GM19099 (cell line): ENCODE measurements around the gene CSMD2.

Experiments used
- POLR2A ChIP-seq: IDR thresholded peaks from 3 replicates; pipeline ENCODE4 v1.6.1; 2011; ENCODE audit warnings: low read depth; ENCODE audit not compliant: insufficient read length; ENCODE audit errors: extremely low read depth

CSMD2 gene

DNA sequence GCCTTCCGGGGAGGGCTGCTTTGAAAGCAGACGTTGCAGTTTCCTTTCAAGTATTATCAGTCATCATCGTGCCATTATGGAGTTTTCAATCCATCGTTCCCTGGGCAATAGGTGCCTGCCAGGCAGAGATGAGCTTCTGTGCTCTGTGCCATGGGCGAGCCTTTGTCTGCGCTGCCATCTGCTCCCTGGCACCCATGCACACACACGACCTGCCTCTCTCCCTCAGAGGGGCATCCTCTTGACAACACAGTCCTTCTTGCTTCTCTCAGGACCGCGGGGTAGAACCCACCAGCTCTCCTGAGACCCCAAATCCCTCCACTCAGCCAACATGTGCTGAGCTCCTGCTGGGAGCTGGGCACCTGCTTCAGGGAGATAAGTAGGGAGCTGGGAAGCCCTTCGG, 151.9 kb downstream of the CSMD2 start:
- TF ChIP-seq POLR2A, result no peak

DNA sequence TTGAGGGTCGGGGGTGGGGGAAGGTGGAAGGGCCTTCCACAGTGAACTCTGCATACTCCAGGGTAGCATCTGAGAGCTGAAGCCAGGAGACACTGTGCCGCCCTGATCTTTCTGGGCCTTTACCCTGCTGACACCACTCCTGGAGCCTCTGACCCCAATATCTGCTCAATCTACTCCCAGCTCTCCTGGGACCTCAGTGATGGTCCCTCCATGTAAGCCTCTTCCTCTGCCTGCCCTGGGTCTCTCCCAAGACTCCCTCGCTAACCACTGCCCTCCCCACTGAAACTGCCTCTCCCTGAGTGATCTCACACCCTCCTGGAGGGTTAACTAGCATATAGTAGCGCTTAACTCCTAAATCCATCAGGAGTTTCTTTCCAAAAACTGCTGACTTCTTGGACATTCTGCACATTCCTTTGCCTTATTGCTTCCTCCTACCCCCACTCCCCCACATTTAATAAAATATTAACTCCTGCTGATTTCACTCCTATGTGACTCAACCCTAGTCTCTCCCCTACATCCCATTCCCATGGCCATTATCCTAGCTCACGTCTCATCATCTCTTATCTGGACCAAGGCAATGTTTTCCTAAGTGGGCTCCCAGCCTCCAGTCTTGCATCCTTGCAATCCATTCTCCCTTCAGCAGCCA, 155.6 kb downstream of the CSMD2 start:
- no peak for TF ChIP-seq POLR2A

DNA sequence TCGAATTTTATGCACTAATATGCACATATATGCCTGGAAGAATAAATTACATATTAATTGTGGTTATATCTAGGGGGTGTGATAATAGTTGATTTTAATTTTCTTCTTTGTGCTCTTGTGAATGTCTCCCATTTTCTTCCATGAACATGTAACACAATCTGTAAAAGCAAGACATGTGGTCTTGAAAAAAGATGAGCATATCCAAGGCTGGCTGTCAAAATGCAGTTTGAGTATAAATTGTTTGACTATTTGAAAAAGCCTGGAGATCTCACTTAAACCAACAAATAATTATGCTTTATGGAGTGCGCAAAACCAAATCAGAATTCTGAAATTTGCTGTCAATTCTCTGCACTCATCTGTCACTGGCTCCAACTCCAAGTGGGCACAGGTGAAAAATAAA, 157.3 kb downstream of the CSMD2 start:
- TF ChIP-seq POLR2A, result no peak

DNA sequence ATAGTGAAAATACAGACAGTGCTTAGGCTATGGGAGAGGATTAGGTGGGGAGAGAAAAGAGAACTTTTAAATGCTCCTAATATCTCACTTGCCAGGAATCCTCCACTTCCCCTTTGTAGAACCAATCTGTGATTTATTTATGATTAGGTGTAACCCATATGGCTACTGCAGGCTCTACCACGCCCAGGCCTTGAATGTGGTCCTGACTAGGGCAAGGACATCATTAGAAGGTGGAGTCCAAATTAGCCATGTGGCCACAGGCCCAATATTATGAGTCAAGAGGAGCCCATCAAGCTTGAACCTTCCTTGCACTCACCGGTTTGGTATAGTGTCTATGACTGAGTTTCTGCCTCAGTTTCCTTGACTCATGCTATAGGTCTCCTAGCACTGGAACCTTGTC, 159.7 kb downstream of the CSMD2 start:
- no peak for TF ChIP-seq POLR2A

DNA sequence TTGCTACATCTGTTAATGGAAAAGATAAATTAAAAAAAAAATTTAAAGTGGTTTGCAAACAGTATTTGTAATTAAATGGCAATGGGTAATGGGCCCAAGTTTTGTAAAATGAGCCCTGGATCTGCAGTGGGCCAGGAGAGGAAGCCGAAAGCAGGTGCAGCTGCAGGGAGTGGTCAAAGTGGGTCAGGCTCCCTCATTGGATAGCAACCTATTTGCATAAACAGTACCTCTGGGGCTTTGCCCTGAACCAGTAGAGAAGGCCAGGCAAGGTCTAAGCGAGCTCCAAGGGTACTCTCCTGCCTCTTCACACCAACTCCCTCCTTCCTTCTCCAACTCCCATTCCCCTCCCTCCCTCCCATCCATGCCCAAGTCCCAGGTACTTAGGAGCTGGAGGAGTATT, 162.2 kb downstream of the CSMD2 start:
- TF ChIP-seq POLR2A, result no peak

DNA sequence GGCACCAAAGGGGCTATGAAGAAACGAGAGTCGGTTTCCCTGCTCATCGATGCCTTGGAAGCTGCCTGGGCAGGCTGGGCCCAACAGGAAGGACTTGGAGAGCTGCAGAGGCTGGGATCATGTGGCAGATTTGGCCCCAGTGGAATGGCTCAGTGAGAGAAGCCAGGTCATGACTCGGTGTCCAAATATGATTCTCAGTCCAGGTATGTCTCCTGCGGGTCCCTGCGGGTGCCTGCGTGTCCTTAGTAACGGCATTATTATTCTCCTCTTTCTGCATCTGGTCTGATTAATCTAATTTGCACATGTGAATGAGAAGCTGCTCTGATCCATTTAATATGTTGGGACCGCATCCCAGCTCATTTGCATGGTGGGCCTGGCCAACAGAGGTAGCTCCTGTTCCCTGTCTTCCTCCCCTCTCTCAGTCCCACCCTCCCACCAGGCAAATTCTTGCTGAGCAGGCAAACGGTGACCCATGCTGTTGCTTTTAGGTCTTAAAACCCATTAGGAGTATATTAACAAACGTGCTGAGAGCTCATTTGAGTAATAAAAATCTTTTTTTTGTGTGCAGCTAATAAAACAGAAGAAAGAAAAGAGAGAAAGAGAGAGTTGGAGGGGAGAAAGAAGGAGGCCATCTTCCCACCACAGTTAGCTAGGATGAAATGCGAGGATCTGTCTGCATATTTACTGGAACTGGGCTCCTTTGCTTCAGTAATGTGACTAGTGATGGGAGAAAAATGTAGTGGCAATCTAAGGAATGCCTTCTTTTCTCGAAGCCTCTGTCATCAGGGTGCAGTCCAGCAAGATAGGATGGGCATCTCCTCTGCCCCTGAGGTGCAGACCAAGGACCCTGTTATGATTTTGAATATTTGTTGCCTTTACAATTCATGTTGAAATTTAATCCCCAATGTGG, 167.6 kb downstream of the CSMD2 start:
- no peak for TF ChIP-seq POLR2A

DNA sequence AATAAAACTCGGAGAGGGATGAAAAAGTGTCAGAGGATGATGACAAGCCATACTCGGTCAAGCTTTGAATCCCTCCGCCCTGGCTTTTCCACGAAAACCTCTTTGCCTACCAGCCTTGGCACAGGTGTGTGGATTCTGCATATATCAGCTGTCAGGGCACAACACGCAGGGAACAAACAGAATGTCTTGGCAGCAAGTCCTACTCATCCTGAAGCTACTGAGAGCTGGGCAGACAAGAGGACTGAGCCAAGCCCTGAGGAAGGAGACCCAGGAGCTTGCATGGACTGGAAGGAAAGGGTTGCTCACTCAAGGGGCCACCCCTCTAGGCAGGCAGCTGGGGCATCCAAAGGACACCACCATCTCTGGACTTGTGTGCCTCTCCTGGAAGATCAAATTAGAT, 168.7 kb downstream of the CSMD2 start:
- TF ChIP-seq POLR2A, result no peak

DNA sequence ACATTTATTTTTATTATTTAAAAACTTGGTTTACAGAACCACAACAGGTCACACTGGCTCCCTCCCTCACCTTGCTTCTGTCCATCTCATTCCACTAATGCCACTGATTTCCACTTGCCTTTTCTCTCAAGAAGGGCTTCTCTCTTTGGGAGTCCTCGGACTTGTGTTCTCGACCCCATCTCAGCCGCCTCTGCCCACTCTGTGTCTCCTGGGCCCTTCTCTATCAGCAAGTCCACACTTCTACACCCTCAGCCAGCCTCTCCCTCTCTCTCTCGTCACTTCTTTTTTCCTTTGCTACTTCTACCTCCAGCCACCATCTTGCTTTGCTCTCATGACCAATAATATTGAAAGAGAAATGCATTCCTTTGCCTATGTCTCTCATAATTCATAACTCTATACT, 171.7 kb downstream of the CSMD2 start:
- no peak for TF ChIP-seq POLR2A

DNA sequence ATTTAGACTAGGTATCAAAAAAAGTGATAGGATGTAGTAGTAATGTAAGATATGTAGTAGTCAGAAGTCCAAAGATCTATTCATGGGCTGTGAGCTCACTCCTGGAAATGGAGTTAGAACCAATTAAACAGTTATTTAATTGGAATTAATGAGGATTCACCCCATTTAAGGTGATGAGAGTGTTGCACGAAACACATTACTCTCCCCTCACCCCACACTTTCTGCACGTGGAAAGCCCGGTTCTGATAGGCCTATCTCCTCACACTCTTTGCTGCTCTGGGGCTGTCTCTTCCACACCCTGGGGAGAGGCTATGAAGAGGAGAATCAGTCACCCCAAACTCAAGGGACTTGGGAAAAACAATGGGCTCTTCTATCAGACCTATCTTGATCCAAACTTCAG, 174.7 kb downstream of the CSMD2 start:
- TF ChIP-seq POLR2A, result no peak

DNA sequence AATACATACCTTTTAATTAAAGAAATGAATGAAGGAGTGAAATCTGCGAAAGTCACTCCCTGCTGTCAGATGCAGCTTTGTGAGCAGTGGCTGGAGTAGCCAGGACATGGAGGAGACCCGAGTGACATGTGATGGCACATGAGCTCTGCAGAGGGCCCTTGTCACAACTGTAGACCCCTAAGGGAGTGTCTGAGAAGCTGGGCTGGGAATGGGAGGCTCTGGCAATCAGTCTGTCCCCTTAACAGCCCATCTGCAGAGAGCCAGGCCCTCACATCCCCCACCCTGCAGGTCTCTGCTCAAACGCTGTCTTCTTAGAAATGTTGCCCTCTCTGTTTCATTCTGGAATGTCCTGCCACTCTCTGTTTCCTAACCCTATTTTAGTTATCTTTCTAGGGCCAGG, 176.9 kb downstream of the CSMD2 start:
- no peak for TF ChIP-seq POLR2A

DNA sequence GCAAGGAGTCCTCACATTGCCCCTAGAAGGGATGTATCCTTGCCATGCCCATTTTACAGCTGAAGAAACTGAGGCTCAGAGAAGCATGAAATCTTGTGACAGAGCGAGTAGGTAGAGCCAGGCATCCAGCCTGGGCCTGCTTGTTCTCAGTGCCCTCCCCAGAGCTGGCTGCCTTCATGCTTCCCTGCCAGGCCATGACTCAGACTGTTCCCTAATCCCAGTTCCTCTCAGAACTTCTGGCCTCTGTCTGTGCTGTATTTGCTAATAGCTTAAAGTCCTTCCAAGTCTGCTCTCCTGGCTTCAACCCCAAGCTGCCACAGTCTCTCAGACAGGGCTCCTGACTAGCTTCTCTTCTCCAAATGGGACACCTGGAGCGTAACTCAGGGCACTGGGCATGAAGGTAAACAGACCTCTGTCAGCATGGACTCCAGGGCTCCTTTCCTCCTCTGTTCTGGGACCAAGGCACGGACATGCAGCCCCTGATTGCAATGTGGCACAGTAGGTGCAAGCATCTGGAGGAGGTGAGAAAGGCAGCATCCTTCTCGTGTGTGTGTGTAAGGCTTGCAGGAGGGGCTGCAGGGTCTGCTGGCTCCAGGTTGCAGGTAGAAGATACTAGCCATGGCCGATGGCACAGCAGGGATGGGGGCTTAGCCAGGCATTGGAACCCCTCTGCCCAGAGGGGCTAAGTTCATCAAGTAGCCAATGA, 178.5 kb downstream of the CSMD2 start:
- no peak for TF ChIP-seq POLR2A

DNA sequence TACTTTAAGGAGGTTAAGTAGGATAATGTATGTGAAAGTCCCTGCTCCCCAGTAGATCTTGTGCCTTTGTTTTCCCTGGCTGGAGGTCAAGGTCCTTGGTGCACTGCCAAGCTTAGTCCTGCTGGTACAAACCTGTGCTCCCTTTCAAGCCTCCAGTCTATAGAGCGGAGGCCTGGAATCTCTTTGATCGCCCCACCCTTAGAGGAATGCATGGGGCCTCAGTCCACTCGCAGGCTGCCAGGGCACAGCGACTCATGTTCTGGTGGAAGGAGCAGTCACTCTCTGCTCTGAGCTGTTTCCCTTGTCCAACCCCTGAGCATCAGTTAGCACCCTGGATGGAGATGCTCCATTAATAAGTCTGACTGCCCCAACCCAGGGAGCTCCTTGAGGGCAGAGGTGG, 179.4 kb downstream of the CSMD2 start:
- no peak for TF ChIP-seq POLR2A

DNA sequence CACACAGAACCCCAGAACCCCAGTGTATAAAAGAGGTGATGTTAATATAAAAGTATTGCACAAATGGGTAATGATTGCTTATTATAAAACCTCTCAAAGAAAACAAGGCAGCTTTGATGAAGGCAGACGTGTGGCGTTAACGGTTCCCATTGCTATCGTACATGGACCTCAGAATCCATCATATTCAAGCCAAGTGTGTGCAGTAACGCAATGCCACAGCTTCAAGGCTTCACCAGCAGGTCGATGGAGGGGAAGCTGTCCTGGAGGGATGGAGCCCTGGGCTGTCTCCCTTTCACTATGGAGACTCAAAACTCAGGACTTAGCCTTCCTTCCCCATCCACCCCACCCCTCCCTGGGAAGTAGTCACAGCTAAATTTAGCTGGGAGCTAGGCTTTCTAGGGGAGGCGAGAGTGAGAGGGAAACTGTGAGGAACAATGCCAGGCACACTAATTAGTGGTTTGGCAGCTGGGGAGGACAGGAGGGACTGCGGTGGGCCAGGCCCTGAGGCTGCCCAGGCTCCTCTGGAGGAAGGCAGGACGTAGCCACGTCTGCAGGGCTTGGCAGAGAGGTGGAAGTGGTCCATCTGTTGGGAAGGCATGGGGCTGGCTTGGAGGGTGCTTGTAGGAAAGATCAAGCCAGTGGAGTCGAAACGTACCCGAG, 180.0 kb downstream of the CSMD2 start:
- TF ChIP-seq POLR2A, result no peak

DNA sequence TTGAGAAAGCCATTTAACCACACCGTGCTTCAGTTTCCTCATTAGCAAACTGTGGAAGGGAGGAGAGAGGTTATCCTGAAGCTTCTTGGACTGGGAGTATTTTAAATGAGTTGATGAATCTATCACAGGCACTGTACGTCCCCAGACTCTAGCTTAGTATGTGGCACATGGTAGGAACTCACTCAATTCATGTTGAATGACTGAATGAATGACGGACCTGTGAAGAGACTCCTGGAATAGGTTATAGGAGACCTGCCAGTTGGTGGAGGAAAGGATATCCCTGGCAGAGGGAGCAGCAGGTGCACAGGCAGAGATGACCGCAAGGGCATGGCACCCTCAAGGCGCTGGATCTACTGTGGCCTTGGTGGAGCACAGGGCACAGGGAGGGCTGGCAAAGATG, 182.6 kb downstream of the CSMD2 start:
- no peak for TF ChIP-seq POLR2A

DNA sequence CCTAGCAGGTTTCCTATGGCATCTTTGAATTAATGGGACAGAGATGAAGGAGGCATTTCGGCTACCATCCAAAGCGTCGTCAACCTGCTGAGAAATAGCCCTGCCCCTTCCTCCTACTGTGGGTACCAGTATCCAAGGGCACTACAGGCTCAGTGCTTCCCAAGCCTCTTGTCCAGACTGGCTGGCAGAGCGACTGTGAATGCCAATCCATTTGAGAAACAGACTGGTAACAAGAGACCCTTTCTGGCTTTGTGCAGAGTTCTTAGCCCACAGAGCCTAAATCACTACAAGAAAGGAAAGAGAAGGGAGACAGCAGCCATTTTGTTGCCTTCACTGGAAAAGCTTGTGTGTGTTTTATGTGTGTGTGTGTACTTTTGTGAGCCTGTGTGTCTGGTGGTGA, 185.7 kb downstream of the CSMD2 start:
- TF ChIP-seq POLR2A, result no peak
